Activated naive CD4-positive, alpha-beta T cell (primary cell): Measurements from ENCODE around the gene ABCC4.
"Not testable (repeated sequence)": the region's sequence is repeated elsewhere in the genome, so short reads cannot be mapped to it uniquely, and the experiment has no call there.

Source experiments
- DNase-seq, 4 experiments: peaks; one replicate each; lab custom pipeline; 2025; lab: John Stamatoyannopoulos, UW

Gene ABCC4

DNA sequence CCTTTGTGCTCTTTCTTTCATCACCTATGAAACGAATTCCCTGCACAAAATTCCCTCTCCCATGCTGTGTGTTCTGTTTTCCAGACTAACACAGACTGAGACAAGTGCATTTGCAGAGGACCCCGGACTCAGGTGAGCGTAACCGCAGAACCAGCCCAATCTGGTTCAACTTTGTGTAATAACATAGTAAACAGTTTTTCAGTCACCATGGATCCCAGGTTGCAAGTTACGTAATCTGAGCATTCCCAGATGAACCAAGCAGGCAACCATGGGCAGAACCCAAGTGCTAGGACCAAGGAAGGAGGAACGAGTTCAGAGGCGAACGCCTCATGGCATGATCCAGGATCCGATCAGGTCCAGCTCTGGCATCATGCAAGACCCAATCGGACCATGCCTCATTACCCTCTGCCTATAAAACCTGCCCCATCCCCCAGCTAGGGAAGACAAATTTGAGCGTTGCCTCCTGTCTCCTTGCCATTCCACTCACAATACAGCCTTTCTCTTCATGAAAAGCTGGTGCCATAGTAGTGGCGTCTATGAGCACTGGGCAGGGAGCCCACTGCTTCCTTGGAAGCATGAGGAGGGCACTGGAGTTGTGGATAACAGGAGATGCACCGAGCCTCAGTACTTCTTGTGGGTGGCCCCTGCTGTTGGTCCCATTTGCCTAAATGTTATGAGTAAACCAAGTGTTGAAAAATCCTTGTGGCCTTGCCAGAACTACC is 107.6 kb downstream of the ABCC4 start:
- no peak for DNase-seq

DNA sequence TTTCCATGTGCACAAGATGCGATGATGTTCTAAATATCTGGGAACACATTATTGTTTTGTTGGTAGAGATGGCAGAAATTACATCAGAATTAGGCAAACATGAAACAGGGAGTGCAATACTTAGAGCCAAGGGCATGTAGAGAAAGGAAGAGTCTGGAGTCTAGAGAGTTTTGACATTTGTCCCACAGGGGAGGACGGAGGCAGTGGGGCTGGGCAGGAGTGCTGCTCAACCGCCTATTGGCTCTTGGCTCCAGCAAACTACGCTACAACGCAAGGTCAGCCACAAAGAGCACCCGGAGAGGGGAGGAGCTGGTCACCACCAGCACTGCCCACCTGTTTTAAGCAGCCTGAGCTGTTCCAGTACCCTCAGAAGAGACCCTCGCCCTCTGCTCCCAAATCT is 108.3 kb downstream of the ABCC4 start:
- no peak for DNase-seq

DNA sequence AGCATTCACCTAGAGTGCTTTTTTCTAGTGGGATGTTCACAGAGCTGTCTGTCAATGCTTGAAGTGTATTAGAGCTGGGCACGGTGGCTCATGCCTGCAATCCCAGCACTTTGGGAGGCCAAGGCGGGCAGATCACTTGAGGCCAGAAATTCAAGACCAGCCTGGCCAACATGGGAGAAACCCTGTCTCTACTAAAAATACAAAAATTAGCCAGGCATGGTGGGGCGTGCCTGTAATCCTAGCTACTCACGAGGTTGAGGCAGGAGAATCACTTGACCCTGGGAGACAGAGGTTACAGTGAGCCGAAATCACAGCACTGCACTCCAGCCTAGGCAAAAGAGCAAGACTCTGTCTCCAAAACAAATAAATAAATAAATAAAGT is 108.7 kb downstream of the ABCC4 start:
- not testable (repeated sequence) for DNase-seq

DNA sequence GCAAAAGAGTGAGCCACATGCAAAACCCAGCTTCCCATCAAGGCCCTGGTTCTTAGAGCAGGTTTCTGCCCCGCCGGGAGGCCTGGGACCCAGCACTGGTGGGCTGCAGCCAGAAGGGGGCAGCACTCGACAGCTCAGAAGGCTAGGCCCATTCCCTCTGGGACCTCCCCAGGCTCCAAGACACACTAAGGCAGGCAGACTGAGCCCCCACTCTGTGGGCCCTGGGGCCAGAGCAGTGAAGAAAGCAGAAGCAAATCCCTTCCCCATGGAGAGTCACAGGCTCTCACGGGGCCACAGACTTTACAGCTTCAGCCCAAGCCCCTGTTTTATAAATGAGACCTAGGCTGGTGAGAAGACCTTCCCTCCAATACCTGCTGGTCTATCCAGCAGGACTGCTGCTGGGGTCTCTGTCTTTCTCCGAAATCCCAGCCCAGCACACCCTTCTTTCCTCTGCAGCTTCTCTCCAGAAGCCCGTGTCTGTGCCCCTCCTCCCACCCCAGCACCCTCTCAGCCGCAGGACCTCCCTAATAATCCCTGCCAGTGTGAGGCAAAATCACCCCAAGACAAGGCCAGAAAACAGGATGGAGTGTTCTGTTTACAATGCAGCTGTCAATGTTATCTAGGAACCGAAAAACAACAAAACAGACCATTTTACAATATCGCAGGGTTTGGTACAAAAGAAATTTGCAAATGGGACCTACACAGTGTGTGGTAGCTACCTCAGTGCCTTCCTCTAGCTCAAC is 109.3 kb downstream of the ABCC4 start:
- DNase-seq = peak; percentile 6 to 54 (median 38)

DNA sequence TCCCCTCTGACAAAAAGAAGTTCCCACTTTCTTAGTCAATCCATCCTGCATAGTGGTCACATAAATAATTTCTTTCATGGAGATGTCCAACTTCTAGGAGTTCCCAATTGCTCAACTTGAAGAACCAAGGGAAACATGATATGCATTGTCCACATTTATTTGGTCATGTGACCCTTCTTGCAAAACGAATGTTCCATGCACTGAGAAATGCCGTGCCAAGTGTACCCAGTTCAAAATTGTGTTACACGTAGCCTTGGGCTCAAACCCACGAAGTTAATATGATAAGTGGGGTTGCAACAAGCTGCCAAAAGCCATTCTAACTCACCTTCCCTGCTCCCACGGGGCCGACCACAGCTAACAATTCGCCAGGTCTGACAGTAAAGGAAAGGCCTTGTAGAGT is 113.1 kb downstream of the ABCC4 start:
- no peak for DNase-seq

DNA sequence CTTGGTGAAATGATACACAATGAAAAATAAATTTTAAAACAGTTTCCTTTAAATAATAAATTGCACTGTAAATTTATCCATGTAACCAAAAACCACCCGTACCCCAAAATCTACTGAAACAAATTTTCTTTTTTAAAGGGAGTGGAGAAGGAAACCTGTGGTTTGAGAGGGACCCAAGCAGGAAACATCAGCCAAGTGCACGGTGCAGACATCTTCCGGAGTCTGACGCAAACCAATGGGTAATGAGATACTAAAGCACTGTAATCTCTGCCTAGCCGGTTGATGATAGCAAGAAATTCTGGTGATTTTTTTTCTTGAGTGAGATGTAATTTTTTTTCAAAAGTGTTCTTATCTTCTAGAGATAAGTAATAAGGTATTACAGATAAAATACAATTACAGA is 115.4 kb downstream of the ABCC4 start:
- peak in 2 of 4 experiments; percentile 5 to 33 for DNase-seq

DNA sequence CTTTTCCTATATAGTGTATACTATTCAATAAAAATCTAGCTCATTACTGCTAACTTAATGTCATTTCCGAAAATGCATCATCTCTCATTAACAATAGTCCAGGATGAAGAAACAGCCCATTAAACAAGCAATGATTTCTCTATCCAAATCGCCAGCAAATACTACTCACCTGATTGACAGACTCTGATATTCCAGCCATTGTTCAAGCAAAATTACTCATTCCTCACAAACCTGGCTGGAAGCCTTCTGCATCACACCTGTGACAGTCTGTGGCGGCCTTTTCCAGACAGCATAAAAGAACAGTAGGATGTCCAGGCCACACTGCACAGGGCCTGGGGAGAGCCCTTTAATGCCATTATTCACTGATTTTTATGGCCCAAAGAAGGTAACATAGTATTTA is 115.9 kb downstream of the ABCC4 start:
- DNase-seq = no peak

DNA sequence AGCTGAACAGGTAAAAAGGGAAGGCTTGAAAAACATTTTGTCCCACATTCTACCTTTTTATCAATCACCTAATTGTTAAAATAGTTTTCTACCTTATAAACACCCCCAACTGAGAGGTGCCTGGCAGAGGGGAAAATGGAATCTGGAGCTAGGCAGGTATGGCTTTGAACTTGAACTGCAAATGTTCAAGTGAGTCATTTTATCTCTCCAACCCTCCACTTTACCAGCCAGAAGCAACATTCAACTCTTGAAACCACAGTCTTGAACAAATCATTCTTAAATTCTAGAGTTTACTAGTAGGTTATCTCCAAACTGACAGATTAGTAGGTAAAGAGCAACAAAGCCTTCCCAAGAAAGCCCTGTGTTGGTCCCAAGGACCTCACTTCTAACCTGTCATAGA is 116.9 kb downstream of the ABCC4 start:
- no peak for DNase-seq

DNA sequence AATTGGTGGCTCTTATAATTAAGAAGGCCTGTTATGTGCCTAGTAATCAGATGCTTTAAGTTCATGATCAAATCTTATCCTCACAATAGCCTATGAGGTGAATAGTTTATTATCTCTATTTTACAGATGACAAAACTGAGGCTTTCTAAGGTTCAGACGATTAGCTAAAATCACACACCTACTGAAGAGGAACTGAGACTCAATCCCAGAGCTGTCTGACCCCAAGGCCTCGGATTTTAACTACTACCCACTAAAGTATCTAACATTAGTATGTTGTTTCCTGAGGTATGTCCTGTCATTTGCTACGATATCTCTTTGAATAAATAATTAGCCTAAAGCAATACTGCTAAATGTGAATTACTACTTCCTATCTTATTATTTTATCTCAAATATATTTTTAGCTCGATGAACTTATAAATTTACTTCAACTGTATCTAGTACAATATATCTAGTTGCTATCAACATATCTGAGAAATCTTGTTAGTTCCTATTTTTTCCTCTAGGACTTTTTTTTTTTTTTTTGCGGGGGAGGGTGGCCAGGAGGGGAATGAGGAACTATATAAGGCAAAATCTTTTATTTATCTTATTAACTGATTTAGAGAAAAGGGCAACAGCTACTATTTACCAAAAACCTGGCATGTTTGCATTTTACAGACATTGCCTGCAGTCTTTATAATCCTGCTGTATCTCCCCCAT is 118.5 kb downstream of the ABCC4 start:
- no peak for DNase-seq

DNA sequence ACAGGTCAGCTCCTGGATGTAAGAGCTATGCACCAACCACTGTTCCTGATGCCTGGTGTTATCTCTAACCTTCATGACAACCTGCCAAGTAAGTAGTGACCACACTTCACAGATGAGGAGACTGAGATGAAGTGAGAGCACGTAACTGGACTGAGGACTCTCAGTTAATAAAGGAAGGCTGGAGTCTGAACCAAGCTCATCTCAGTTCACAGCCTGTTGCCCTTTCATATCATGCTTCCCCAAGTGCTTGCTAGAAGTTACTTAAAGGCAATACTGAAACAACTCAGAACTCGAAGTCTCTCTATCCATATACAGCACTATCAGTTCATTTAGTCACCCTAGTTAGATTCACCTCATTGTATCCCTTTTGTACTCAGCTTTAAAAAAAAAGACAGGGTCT is 119.7 kb downstream of the ABCC4 start:
- DNase-seq = no peak

DNA sequence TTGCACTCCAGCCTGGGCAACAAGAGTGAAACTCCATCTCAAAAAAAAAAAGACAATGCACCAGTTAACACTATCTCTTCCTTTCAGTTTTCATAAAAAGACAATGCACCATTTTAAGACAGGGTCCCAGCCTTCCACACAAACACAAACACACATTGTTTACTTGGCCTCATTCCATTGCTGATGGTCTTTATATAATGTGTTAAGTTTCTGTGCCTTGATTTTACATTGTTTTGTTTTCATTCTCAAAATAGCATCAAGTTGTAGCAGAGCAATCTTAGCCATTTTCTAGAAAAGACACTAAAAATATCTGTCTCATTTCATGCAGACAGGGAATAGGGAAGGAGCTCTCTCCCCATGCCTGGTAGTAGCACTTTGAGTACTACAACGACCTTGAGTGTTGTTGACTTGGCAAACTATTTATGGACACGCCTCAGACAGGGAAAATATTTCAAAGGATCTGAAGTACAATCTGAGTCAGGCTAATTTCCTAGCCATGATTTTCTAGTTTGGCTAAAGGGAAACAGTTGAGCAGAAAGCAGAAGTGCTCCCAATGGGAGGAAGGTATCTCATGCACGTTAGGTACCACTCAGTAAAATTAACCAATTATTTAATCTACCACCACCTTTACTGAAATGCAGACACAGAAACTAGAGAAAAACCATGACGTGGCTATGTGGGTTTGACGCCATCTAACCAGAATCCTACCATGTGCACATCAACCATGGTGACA is 120.6 kb downstream of the ABCC4 start:
- no peak for DNase-seq

DNA sequence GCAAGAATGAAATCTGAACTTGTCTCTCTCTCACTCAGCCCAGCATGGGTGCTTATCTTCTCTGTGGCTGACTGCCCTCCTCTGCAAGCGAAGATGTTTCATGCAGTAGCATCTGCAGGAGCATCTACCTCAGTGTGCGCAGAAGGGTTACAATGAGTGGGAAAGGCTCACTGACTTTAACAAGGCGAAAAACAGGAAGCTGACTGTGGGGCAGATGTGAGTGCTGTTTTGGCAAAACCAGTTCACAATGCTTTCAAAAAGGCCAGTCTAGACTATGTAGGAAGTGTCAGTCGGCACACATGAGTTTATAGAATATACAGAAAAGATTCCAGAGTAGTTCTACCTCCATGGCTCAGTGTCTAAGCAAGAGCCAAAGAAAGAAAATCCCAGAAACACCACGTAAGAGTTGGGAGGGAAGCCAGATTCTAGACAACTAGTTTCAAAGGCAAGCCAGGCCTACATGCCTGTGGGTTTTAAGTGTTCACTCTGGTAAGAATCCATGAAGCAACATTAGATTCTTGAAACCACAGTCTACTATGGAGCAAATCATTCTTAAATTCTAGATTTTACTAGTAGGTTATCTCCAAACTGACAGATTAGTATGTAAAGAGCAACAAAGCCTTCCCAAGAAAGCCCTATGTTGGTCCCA is 124.5 kb downstream of the ABCC4 start:
- peak in 2 of 4 experiments; percentile 9 to 10 for DNase-seq

DNA sequence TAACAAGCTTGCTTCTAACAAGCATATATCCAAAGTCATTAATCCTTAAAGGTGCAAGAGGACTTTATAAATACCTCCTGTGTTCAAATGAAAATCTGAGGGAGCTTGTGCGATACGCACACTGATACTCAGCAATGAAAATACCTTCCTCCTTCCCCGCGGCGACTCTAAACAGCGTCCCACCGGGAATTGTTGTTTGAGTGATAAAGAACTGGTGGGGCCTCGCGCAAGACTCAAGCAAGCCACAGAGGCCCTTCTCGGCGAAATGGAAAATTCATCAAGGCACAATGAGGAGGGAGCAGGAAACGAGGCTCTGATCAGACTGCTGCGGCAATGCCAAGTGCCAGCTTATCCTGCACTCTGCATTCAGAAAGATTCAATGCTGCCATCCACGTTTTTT is 126.7 kb downstream of the ABCC4 start:
- DNase-seq = no peak

DNA sequence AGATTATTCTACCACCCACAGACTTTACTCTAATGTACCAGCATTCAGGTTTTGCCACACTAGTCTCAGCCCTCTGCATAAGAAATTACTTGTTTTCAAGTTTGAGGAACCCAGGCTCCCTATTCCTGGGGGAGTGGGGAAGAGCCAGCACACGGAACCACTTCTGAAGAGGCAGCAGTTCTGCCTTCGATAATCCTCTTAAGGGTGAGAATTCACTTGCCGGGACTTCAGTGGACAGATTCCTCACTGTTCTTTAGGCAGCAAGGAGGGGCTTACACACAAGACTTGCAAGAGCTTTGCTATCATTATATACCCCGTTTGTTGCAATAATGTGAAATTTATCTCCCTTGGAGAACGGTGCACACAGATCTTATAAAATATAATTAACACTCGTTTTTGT is 133.1 kb downstream of the ABCC4 start:
- no peak for DNase-seq

DNA sequence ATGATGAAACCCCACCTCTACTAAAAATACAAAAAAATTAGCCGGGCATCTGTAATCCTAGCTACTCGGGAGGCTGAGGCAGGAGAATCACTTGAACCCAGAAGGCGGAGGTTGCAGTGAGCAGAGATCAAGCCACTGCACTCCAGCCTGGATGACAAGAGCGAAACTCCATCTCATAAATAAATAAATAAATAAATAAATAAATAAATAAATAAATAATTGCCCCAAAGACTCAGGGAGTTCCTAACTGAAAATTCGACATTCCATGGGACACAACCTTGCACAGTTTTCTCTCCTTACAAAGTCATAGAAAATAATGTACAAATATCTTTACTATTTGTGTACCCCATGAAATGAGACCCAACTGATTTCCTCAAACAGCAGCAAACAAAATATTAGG is 134.2 kb downstream of the ABCC4 start:
- DNase-seq = not testable (repeated sequence)

DNA sequence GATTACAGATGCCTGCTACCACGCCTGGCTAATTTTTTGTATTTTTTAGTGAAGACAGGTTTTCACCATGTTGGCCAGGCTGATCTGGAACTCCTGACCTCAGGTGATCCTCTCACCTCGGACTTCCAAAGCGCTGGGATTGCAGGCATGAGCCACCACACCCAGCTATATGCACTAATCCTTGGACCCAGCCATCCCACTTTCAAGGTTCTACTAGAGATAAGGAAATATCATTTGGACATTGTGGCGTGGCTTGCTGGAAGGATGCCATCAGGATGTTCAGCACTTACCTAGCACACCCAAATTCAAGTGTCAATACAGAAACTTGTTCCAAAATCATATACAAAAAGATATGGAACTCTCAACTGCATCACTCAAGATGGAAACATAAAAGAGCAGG is 136.4 kb downstream of the ABCC4 start:
- DNase-seq = no peak

DNA sequence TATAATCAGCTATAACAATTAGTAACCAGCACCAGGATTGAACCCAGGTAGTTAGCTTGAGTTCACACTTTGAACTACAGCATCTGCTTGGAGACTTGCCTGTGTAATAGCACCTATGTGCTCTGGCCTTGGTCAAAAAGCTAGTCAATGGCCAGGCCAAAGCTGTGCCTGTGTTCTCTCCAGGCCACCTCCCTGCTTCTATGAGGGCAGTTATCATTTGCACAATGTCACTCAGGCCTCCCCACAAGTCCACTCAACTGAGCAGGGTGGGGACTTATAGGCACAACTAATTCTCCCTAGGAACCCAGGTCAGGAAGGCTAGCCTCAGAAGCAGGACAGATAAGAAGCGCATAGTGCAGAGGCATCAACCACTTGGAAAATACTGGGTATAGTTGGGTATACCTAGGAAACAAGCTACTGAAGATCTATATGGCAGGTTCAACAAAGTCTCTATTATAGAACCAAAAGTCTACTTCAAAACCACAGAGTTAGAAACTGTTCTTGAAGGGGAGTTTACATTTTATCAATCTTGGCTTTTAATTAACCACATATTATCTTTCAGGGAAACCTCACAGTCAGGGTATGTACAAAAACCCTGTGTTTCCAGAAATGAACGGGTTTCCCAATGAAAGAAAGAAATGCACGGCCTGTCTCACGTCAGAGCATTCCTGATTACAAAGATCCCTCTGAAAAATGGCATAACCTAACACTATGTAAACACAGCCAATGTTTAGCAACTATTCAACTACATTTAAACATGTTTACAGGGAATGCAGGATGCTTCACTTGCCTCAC is 140.9 kb downstream of the ABCC4 start:
- no peak for DNase-seq

DNA sequence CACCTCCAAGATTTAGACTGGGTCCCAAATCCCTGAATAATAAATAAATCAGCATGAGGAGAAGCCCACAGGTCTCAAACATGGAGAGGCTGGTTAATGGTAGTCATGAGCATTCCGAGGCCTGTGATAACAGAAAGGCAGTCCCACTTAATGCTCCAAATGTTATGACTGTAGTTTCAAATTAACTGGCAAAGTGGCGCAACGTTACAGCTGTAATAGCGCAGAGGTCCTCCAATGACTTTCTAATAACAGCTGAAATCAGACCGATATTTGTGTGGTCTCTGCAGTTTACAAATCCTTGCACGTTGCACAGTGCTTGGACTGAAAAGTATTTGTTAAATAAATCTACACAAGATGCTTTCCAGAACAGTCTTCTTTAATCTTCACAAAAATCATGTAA is 141.8 kb downstream of the ABCC4 start:
- no peak for DNase-seq

DNA sequence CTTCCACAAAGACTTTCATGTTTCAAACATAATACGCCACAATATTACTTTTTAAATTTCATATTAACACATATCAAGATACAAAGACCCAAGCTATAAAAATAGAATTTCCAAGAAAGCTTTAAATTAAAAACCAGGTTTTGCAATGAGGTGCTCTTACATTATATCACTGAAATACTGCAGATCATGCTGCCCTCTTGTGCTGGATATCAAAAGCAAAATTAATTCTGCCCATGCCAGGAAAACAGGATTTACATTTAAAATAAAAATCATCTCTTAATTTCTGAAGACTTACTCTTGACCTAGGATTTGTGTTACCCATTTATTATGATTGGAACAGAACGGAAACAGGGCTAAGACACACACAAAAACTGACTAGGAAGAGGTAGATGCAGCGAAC is 145.0 kb downstream of the ABCC4 start:
- no peak for DNase-seq

DNA sequence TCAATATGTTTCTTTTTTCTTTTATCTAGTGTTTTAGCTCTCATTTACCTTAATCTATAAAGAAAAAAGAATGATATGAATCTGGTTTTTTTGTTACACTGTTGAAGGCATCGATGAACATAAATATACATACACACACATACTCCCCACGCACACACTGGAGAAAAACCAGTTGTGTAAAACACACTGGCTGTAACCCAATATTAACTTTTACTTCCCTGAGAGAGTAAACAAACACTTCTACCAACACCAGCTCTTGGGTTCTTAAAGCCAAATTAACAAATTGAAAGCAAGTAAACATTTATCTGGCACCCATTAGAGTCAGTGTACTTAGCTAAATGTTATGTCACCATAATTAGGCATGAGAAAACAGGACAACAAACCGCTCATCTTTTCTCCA is 145.7 kb downstream of the ABCC4 start:
- no peak for DNase-seq

DNA sequence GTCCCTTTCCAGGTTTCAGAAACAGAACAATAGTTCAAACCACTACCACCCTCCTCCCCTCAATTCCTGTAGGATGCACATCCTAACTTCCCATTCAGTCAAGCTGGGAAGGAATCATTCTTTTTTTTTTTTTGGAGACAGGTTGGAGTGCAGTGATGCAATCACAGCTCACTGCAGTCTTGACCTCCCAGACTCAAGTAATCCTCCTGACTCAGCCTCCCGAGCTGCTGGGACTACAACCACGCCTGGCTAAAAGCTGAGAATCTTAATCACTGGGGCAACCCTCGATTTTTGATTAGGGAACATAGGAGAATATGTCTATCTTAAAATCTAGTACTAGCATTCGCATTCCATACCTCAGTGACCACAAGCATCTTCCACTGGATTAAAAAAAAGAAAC is 146.2 kb downstream of the ABCC4 start:
- no peak for DNase-seq
